A673 (cell line): Measurements from ENCODE around the gene SKAP1. TPM values are rescaled to one million over a fixed set of nuclear protein-coding genes. Genes with fewer than 3 reads are reported as not detected.

ENCODE experiments used
- BruUV-seq: library from RNA; stranded (reverse); fragments of 400-500 nt; replicated peaks from 2 replicates; lab custom pipeline; 2021; lab: Mats Ljungman, UMichigan
- CTCF ChIA-PET: fragments of 300-600 bp; sonication (Branson Sonifier 250); formaldehyde crosslinking; loops from one replicate; lab custom pipeline; 2022; ENCODE audit warnings: antibody characterized with exemption; lab: Charles Lee
- POLR2A ChIA-PET: fragments of 300-600 bp; sonication (Branson Sonifier 250); formaldehyde crosslinking; loops from one replicate; lab custom pipeline; 2022; ENCODE audit warnings: antibody characterized with exemption; ENCODE audit not compliant: low non-redundant PET; lab: Charles Lee
- DNase-seq: peaks from one replicate; pipeline ENCODE4 v3.0.0-alpha.2; 2015; ENCODE audit warnings: low spot score
- H3K27ac ChIP-seq: fragments of 200-600 bp; sonication (generic); 2 replicates; pipeline ENCODE4 v1.5.1; 2016; ENCODE audit warnings: mixed run types, low read depth, mild to moderate bottlenecking, mixed read lengths, antibody characterized with exemption, low read length; ENCODE audit not compliant: poor library complexity, severe bottlenecking
- H3K27me3 ChIP-seq: fragments of 200-600 bp; sonication (generic); replicated peaks from 2 replicates; pipeline ENCODE4 v1.6.1; 2017; ENCODE audit warnings: mixed run types, low read depth, mild to moderate bottlenecking, mixed read lengths, antibody characterized with exemption, low read length; ENCODE audit not compliant: insufficient read depth, poor library complexity
- H3K36me3 ChIP-seq: fragments of 200-600 bp; sonication (generic); 2 replicates; pipeline ENCODE4 v1.6.1; 2016; ENCODE audit warnings: mixed run types, mild to moderate bottlenecking, mixed read lengths, antibody characterized with exemption, low read length; ENCODE audit not compliant: insufficient read depth, poor library complexity, severe bottlenecking
- H3K4me1 ChIP-seq: fragments of 200-600 bp; sonication (generic); 2 replicates; pipeline ENCODE4 v1.6.1; 2017; ENCODE audit warnings: mixed run types, mild to moderate bottlenecking, mixed read lengths, antibody characterized with exemption, low read length; ENCODE audit not compliant: insufficient read depth, poor library complexity, severe bottlenecking
- H3K4me3 ChIP-seq: fragments of 200-600 bp; sonication (generic); 2 replicates; pipeline ENCODE4 v1.5.1; 2016; ENCODE audit warnings: low read depth, mixed run types, mild to moderate bottlenecking, mixed read lengths, low read length; ENCODE audit not compliant: poor library complexity, severe bottlenecking
- H3K9me3 ChIP-seq: fragments of 200-600 bp; sonication (generic); 2 replicates; pipeline ENCODE4 v1.6.1; 2016; ENCODE audit warnings: mixed run types, low read depth, mild to moderate bottlenecking, mixed read lengths, antibody characterized with exemption, low read length; ENCODE audit not compliant: poor library complexity, severe bottlenecking
- CTCF ChIP-seq: fragments of 300-800, 200-600 bp; sonication (generic); conservative IDR thresholded peaks from 2 replicates; pipeline ENCODE4 v1.5.1; 2017; ENCODE audit warnings: low read depth, mild to moderate bottlenecking, antibody characterized with exemption, low read length, moderate library complexity, mixed read lengths
- EZH2 ChIP-seq: fragments of 200-600 bp; sonication (generic); IDR thresholded peaks from 2 replicates; pipeline ENCODE4 v1.6.1; 2017; ENCODE audit warnings: borderline replicate concordance, low read depth, mild to moderate bottlenecking, mixed read lengths, antibody characterized with exemption, low read length; ENCODE audit not compliant: poor library complexity, severe bottlenecking
- intact Hi-C: fragments of 100-400 bp; cut with micrococcal nuclease; formaldehyde crosslinking; loops from one replicate; pipeline ENCODE4 v1.10.0; 2022; ENCODE audit not compliant: unreplicated experiment
- total RNA-seq: library from RNA; stranded (reverse); gene quantifications from 2 replicates; pipeline ENCODE4 v1.2.3, GENCODE V29; 2021

Gene SKAP1
- total RNA-seq, 1 experiment from 2014 or later, result not detected

GRCh38 chr17:48238933-48239602 is 190.9 kb downstream of the SKAP1 start:
- POLR2A ChIA-PET, result interaction anchor here (0.6 kb wide), 1 partner anchor 208 kb away, joined by 3 read pairs; no protein-coding TSS in a partner anchor
- Histone ChIP-seq H3K9me3 (no peaks in the 10 kb centered on the region), H3K36me3 (no peaks in the 10 kb centered on the region), H3K27me3 (no peaks in the 10 kb centered on the region), H3K4me1 (peaks cover 70% of the 10 kb centered on the region), H3K27ac (peak overlapping the region; percentile 87), H3K4me3 (no peak overlapping the region)
- DNase-seq, result peak; percentile 71
- intact Hi-C loops, result no loop called here
- CTCF ChIA-PET, result interaction anchor here (1.0 kb wide), 1 partner anchor 24 kb away, joined by 3 read pairs; no protein-coding TSS in a partner anchor
- TF ChIP-seq EZH2 (no peak), CTCF (no peak)
- no TSS peak for BruUV-seq

GRCh38 chr17:48237456-48237855 is 192.6 kb downstream of the SKAP1 start:
- Histone ChIP-seq H3K4me1 (peaks cover 53% of the 10 kb centered on the region), H3K36me3 (no peaks in the 10 kb centered on the region), H3K9me3 (no peaks in the 10 kb centered on the region), H3K27me3 (no peaks in the 10 kb centered on the region), H3K27ac (no peak overlapping the region), H3K4me3 (no peak overlapping the region)
- no peak for DNase-seq
- BruUV-seq, result no TSS peak
- TF ChIP-seq EZH2 (no peak), CTCF (no peak)
- CTCF ChIA-PET, result no interaction called here
- POLR2A ChIA-PET, result no interaction called here
- intact Hi-C loops, result no loop called here

GRCh38 chr17:48236681-48237134 is 193.3 kb downstream of the SKAP1 start:
- H3K36me3 ChIP-seq, result no peaks in the 10 kb centered on the region
- ChIA-PET CTCF (no interaction called here), POLR2A (no interaction called here)
- BruUV-seq, result no TSS peak
- H3K9me3 ChIP-seq, result no peaks in the 10 kb centered on the region
- no peaks in the 10 kb centered on the region for H3K27me3 ChIP-seq
- TF ChIP-seq CTCF (no peak), EZH2 (no peak)
- no peak overlapping the region for H3K4me3 ChIP-seq
- intact Hi-C loops, result no loop called here
- H3K27ac ChIP-seq, result no peak overlapping the region
- DNase-seq, result peak; percentile 63
- peaks cover 46% of the 10 kb centered on the region for H3K4me1 ChIP-seq
